Adrenal gland (tissue), 12 donors: ENCODE data around the gene LINGO4. TPM values are rescaled to one million over a fixed set of nuclear protein-coding genes. Genes with fewer than 3 reads are reported as not detected.

Experiments used
- DNase-seq, 7 donors: peaks; one replicate each; pipeline ENCODE4 v3.0.0-alpha.2; 2019 to 2020
- H3K27ac ChIP-seq, 5 donors: fragments of 200-600 bp; sonication (generic) in 4 of 5; 1 replicate in 3 of 5; 2 replicates in 2 of 5; pipeline versions ENCODE4 v1.5.1 to v1.8.0; 2016 to 2020; ENCODE audit warnings: mild to moderate bottlenecking in 1 of 5
- H3K27me3 ChIP-seq: fragments of 200-600 bp; 2 replicates; pipeline ENCODE4 v1.8.0; 2021
- H3K36me3 ChIP-seq, 2 donors: fragments of 200-600 bp; replicated peaks in 1 of 2; 1 replicate in 1 of 2; 2 replicates in 1 of 2; pipeline versions ENCODE4 v1.5.1 to v1.8.0; 2018 to 2022
- H3K4me1 ChIP-seq, 2 donors: fragments of 200-600 bp; replicated peaks in 1 of 2; 1 replicate in 1 of 2; 2 replicates in 1 of 2; pipeline versions ENCODE4 v1.5.1 to v1.8.0; 2018 to 2021
- H3K4me3 ChIP-seq, 4 donors: fragments of 200-600 bp; sonication (generic) in 3 of 4; one replicate each; pipeline ENCODE4 v1.5.1; 2016 to 2018
- H3K9me3 ChIP-seq, 3 donors: fragments of 200-600 bp; sonication (generic) in 1 of 3; replicated peaks in 1 of 3; 1 replicate in 2 of 3; 2 replicates in 1 of 3; pipeline versions ENCODE4 v1.5.1 to v1.8.0; 2016 to 2021
- POLR2A ChIP-seq, 2 donors: fragments of 450-650 bp; IDR thresholded peaks; one replicate each; pipeline ENCODE4 v1.6.1; 2017; ENCODE audit warnings: antibody characterized with exemption in 2 of 2, mild to moderate bottlenecking in 2 of 2, moderate library complexity in 1 of 2
- WGBS, 4 donors: extraction: QIAGEN DNeasy Blood & Tissue Kit in 2 of 4; methylation state at CpG; one replicate each; pipeline versions ENCODE4 v1.1.5 to v1.1.7; 2013 to 2017; 5-methylcytosine and 5-hydroxymethylcytosine counted together
- intact Hi-C, 2 donors: fragments of 100-400 bp; cut with DNase I; formaldehyde crosslinking; loops; one replicate each; pipeline versions ENCODE4 v1.14.1 to v1.15.0; 2022 to 2023
- polyA plus RNA-seq, 3 donors: library from polyadenylated mRNA; stranded (reverse); fragments of 200-250 nt in 2 of 3; fragments of 350-450 nt in 1 of 3; fragmentation: Illumina TruSeq in 1 of 3; extraction: RNeasy Lipid Tissue Mini Kit (QIAGEN cat#74804) in 1 of 3; gene quantifications; one replicate each; pipeline ENCODE4 v1.2.3, GENCODE V29; 2013 to 2014
- total RNA-seq, 9 donors: library from RNA; depleted of rRNA in 4 of 9; stranded (reverse); fragments of >200 nt in 4 of 9; fragments of 120-200 nt in 1 of 9; fragmentation: NEBNext Ultra II Directional in 1 of 9; extraction: Animal tissue kit (Norgen Biotek cat#: 25700) in 1 of 9; gene quantifications; one replicate each; pipeline versions ENCODE4 v1.1.0 to v1.2.4, GENCODE V29; 2013 to 2023
- TF ChIP-seq, protein P1 (sequence below), 6 experiments: fragments of 450-650 bp in 4 of 6; fragments of 200-600 bp in 2 of 6; sonication (generic) in 1 of 6; IDR thresholded peaks; 1 replicate in 5 of 6; 2 replicates in 1 of 6; pipeline versions ENCODE4 v1.5.1 to v1.8.0; 2016 to 2021; ENCODE audit warnings: antibody characterized with exemption in 6 of 6, mild to moderate bottlenecking in 2 of 6, moderate library complexity in 1 of 6
- donor health status: healthy with polysubstance abuse.
- donor health status: Bipolar disorder and iron deficiency.
- donor health status: DM: yes; HTN: yes; CAD: no.
- donor health status: DM: no; HTN: no; CAD: no.
- donor health status: DM: no; HTN: no; CAD: no.
- donor health status: DM: yes; HTN: yes; CAD: no.

Gene LINGO4
- total and polyA plus RNA-seq, 12 donors, result 0.11 to 0.56 (median 0.32) TPM; not detected in 6

DNA sequence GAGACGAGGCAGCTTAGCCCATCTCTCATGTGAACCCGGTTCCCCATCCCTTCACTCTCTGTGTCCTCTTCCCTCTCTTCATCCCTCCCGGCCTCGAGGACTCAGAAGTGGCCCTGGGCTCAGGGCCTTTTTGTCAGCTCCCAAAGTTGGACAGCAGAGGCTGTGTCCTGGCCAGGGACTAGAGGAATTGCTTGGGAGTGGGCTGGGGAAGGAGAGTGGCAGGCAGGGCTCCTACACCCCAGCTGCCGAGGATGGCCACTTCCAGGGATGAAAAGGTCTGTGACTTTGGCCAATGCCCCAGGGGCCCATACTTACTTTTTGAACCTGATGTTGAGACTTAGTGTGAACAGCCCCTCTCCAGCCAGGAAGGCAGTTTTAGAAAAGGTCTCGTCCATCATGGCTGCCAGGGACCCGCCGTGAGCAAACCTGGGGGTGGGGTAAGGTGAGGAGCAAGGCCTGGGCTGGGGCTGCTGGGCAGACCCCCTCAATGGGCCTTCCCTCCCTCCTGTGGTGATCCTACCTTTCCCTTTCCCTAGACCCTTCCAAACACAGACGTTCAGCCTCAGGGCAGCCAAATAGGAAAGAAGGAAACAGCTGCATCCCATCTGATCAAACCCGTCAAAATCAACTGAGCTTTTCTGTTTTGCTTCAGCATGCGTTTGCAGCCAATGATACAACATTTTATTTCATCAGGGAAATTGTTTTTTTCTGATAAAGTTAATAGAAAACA, 42.8 kb upstream of the LINGO4 start:
- peaks cover 4% of the 10 kb centered on the region for H3K27me3 ChIP-seq
- H3K4me3 ChIP-seq, result no peak overlapping the region
- TF ChIP-seq, protein P1, sequence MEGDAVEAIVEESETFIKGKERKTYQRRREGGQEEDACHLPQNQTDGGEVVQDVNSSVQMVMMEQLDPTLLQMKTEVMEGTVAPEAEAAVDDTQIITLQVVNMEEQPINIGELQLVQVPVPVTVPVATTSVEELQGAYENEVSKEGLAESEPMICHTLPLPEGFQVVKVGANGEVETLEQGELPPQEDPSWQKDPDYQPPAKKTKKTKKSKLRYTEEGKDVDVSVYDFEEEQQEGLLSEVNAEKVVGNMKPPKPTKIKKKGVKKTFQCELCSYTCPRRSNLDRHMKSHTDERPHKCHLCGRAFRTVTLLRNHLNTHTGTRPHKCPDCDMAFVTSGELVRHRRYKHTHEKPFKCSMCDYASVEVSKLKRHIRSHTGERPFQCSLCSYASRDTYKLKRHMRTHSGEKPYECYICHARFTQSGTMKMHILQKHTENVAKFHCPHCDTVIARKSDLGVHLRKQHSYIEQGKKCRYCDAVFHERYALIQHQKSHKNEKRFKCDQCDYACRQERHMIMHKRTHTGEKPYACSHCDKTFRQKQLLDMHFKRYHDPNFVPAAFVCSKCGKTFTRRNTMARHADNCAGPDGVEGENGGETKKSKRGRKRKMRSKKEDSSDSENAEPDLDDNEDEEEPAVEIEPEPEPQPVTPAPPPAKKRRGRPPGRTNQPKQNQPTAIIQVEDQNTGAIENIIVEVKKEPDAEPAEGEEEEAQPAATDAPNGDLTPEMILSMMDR (IDR thresholded peaks at IDR 0.05), result no peak
- TF ChIP-seq POLR2A (IDR thresholded peaks at IDR 0.05), result no peak
- H3K4me1 ChIP-seq, result peaks cover 0 to 6% of the 10 kb centered on the region in 2 donors
- H3K27ac ChIP-seq, result no peak overlapping the region
- intact Hi-C loops, result no loop called here
- no peaks in the 10 kb centered on the region for H3K36me3 ChIP-seq
- DNase-seq, result no peak
- H3K9me3 ChIP-seq, result no peaks in the 10 kb centered on the region
- WGBS, 4 donors, result 48 to 63% (median 53%) methylated on average over 7 to 11 of the region's 11 CpGs

DNA sequence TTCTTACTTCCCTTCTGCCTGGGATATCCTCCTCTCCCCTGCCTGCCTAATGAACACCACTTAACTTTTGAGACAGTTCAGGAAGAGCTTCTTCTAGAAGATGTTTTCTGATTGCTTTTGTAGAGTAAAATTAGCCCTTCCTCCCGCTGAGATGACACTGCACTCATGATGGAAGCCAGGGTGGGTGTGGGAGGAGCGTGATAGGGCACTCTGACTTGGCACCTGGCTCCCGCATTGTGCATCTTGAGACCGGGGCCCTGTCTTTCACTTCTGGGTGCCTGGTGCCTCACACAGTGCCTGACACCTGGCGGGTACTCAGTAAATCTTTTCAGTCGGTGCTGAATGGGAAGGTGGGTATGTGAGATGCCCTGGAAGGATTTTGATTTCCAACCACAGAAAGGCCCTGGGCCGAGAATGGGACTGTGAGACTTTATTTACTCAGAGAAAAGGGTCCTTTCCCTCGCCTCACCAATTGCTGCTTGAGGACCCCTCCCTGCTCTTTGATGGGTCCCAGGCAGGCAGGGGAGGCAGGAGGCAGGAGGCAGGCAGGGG, 41.5 kb upstream of the LINGO4 start:
- no peaks in the 10 kb centered on the region for H3K27me3 ChIP-seq
- no peak overlapping the region for H3K27ac ChIP-seq
- H3K4me1 ChIP-seq, result peaks cover 0 to 6% of the 10 kb centered on the region in 2 donors
- WGBS, 4 donors, result 79 to 88% (median 83%) methylated on average over 6 to 8 of the region's 8 CpGs
- TF ChIP-seq POLR2A (IDR thresholded peaks at IDR 0.05), result no peak
- TF ChIP-seq, protein P1 (IDR thresholded peaks at IDR 0.05), result no peak
- no peak for DNase-seq
- H3K4me3 ChIP-seq, result no peak overlapping the region
- intact Hi-C loops, result no loop called here
- H3K36me3 ChIP-seq, result no peaks in the 10 kb centered on the region
- H3K9me3 ChIP-seq, result no peaks in the 10 kb centered on the region

DNA sequence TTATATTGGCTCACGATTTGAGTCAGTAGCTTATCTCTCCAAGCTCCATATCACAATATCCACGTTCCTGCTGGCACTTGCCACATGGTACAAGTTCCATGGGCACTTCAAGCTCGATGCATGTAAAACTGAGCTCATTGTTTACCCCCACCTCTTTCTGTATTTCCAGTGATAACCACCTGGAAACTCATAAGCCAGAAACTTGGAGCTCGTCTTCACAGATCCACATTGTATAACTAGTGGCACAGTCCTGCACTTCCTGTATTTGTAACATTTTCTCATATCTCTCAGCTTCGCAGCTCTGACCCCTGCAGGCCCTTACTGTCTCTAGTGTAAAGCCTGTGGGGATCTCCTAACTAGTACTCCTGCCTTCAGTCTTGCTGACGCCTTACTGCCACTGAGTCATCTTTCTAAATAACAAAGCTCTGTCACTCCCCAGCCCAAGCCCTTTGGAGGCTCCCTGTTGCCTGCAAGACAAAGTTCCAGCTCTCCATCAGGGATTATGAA, 40.9 kb upstream of the LINGO4 start:
- Histone ChIP-seq H3K27ac (no peak overlapping the region), H3K9me3 (no peaks in the 10 kb centered on the region), H3K4me1 (peaks cover 0 to 6% of the 10 kb centered on the region in 2 donors), H3K4me3 (no peak overlapping the region), H3K36me3 (no peaks in the 10 kb centered on the region), H3K27me3 (no peaks in the 10 kb centered on the region)
- DNase-seq, result no peak
- 53 to 65% (median 58%) methylated on average over 6 of the region's 6 CpGs for WGBS, 4 donors
- intact Hi-C loops, result no loop called here
- TF ChIP-seq, protein P1 (IDR thresholded peaks at IDR 0.05), result no peak
- TF ChIP-seq POLR2A (IDR thresholded peaks at IDR 0.05), result no peak

- TF ChIP-seq POLR2A (IDR thresholded peaks at IDR 0.05), result no peak
- TF ChIP-seq, protein P1 (IDR thresholded peaks at IDR 0.05), result no peak
- no peak overlapping the region for H3K27ac ChIP-seq
- no peak for DNase-seq
- WGBS, 4 donors, result 66 to 81% (median 71%) methylated on average over 2 of the region's 2 CpGs
- H3K4me1 ChIP-seq, result peaks cover 6 to 18% of the 10 kb centered on the region in 2 donors
- no peaks in the 10 kb centered on the region for H3K36me3 ChIP-seq
- H3K27me3 ChIP-seq, result peaks cover 7% of the 10 kb centered on the region
- intact Hi-C loops, result no loop called here
- no peaks in the 10 kb centered on the region for H3K9me3 ChIP-seq
- H3K4me3 ChIP-seq, result no peak overlapping the region
Measured at GRCh38 chr1:151843398-151843797, 38.2 kb upstream of the LINGO4 start.
